CMK (cell line): ENCODE results near the gene COL21A1.

Experiments used
- DNase-seq: peaks from one replicate; pipeline ENCODE4 v3.0.0-alpha.2; 2010; ENCODE audit warnings: low read depth

The COL21A1 gene

DNA sequence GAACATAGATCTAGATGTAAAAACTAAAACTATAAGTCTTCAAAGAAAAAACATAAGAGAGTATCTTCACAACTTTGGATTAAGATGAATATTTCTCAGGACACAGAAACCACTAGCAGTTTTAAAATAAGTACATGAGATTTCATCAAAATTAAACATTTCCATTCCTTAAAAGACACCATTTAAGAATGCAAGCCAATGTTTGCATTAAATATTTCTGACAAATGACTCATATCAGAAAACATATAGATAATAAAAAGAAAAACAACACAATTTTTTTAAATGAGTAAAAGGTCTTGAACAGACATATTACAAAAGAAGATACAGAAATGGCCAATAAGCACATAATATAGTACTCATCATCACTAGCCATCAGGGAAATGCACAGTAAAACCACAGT is 59.7 kb downstream of the COL21A1 start:
- DNase-seq: no peak

DNA sequence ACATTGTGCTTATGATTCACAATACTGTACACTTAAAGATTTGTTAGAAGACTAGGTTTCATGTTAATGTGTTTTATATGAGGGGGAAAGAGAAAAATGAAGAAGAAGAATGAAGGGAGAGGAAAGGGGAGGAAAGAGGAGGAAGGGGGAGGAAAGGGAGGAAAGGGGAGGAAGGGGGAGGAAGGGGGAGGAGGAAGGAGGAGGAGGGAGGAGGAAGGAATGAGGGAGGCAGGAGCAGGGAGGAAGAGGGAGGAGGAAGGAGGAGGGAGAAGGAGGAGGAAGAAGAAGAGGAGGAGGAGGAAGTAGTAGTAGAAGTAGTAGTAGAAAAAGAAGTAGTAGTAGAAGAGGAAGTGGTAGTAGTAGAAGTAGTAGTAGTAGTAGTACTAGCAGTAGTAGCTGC is 70.6 kb downstream of the COL21A1 start:
- no peak for DNase-seq

DNA sequence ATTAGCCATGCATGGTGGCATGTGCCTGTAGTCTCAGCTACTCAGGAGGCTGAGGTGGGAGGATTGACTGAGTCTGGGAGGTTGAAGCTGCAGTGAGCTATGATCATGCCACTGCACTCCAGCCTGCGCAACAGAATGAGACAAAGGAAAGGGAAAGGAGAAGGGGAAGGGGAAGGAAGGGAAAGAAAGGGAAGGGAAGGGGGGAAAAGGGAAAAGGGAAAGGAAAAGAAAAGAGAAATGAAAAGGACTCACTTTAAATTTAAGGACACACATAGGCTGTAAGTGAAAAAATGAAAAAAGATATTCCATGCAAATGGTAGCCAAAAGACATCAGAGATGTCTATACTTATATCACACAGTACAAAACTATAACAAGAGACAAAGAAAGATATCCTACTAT is 74.2 kb downstream of the COL21A1 start:
- no peak for DNase-seq

DNA sequence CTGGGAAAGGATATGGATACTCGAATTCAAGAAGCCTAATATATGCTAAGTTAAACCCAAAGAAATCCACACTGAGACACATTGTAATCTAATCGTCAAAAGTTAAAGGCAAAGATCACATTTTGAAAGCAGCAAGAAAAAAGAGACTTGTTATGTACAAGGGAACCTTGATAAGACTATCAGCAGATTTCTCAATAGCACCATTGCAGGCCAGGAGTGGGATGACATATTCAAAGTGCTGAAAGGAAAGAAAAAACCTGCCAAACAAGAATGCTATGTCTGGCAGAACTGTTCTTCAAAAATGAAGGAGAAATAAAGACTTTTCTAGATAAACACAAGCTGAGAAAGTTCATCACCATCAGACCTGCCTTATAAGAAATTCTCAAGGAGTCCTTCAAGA is 75.2 kb downstream of the COL21A1 start:
- DNase-seq: no peak

DNA sequence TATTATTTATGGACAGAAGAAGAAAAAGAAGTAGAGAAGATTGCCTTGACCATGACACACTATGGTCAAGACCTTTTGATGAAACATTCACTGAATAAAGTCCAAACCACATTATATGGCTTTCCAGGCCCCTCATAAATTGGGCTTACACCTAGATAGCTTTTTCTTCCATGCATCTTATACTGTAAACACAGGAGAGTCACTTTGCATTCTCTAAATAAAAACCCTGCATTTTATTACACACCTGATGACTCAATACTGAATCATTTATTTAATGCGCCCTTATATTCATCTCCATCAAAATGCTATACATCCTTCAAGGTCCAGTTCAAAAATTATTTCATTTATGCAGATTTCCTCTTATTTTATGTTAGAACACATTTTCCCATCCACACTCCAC is 78.0 kb downstream of the COL21A1 start:
- no peak for DNase-seq

DNA sequence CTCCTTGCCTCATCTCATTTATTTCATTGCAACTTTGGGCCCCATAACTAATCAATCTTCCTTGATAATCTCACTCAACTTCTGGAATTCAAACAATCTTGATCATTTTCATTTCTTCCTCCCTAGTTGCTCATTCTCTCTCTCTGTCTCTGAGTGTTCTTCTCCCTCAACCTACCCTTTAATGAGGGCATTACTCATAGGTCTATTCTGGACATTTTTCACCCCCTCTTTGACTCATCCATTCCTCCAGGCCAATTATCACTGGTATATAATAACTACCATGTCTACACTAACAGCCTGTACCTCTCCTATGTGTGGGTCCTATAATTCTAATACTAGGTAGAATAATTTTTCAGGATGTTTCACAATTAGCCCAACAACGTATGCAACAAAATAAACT is 78.8 kb downstream of the COL21A1 start:
- no peak for DNase-seq

DNA sequence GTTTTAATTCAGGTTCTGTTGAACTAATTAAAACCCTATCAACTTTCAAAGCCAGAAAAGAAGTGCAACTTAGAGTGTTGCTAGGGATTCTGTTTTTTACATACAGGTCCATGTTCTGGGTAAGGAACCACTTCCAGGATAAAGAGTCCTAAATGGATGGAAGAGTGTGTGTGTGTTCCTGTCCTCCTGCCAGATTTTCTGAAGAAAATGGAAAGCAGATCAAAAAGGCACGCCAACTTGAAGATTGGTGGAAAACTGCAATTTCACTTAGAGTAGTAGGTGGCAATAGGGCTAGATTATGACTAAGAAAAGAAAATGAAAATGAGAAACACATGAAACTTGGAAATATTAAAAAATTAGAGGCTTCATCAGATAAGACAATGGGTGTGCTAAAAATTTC is 85.3 kb downstream of the COL21A1 start:
- DNase-seq: no peak

DNA sequence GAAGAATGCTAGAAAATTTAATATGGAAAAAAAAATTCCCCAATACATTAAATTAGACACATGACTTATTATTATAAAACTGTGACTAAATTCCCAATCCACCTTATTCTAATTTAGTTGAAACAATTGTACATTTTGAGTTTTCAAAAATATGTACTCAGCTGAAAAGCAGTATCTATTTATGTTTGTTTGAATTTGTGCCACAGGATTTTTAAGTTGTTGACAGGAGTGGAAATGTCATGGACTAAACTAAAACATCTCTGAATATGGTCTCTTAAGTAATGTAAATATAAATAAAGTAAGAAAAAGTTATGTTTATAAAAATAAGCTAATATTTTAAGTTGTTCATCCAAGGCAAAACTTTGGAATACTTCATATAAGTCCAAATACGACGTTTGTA is 86.9 kb downstream of the COL21A1 start:
- no peak for DNase-seq

DNA sequence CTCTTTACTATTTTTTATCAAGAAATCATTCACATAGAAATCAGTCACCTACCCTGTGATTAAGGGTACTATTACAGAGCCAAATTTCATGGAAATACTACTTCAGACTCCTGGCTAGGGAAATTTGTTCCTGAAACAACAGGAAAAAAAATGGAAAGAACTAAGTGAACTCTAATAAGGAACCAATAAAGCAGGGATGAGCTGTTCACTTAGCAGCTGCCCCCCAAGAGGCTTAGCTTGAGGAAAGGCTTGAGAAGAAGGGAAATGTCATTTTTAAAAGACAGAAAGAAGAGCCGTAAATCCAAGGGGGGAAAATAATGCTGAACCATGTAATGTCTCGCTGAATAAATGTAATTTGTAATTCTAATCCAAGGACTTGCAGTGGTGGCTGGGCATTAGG is 88.8 kb downstream of the COL21A1 start:
- no peak for DNase-seq

DNA sequence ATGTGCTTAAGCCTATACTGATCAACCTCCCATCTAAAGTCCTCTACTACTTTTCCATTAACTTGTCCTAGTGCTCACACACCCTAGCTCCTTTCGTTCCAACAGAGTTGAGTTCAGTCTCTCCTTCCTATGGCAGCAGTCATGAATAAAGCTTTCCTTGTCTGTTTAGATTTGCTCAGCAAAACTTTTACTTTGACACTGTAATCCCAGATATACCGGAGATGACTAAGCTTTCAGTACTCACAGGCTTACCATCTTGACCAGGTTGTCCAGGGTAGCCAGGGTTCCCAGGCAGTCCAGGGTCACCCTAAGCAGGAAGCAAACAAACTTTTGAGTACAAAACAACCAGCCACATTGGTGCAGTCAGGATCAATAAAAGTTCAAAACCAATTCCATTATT is 90.7 kb downstream of the COL21A1 start:
- no peak for DNase-seq

DNA sequence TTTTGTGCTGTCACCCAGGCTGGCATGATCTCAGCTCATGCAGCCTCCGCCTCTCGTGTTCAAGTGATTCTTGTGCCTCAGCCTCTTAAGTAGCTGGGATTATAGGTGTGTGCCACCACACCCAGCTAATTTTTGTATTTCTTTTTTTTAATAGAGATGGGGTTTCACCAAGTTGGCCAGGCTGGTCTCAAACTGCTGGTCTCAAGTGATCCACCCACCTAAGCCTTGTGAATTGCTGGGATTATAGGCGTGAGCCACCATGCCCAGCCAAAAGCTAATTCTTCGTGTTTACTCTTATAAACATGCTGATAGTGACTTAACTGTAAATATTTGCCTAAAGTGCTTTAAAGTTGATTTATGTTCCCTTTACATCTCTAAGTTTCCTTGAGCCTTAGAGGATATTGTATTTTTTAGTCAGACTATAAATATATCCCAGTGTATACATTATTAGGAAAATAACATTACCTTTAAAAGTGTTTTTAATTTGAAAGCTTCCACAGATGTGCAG is 91.7 kb downstream of the COL21A1 start:
- no peak for DNase-seq

DNA sequence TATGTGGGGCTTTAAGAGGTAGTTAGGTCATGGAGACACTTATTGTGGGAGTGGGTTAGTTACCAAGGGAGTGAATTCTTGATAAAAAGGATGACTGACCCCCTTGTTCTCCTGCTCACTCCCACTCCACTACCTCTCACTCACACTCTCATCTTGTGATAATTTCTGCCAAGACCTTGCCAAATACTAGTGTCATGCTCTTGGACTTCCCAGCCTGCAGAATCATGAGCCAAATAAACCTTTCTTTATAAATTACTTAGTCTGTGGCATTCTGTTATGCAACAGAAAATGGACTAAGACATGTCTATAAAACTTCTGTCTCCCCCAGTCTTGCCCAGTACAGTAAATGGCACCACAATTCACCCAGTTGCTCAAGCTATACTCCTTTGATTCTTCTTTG is 93.3 kb downstream of the COL21A1 start:
- no peak for DNase-seq

DNA sequence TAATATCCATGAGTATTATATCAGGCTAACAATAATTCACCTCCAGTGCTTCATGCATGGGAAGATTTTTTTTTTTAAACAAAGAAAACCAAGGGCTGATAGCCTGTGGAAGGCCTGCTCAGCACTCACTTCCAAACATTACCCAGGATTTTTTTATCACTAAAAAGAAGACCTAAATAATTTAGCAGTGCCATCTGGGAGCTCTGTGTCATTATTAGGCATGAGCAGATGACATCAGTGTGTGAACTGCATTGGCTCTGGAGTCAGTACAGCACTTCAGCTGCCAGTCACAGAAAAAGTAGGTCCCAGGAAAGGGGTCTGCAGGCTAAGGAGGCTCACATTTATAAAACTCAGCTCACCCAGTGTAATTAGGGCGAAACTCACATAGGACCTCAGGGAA is 94.8 kb downstream of the COL21A1 start:
- DNase-seq: no peak

DNA sequence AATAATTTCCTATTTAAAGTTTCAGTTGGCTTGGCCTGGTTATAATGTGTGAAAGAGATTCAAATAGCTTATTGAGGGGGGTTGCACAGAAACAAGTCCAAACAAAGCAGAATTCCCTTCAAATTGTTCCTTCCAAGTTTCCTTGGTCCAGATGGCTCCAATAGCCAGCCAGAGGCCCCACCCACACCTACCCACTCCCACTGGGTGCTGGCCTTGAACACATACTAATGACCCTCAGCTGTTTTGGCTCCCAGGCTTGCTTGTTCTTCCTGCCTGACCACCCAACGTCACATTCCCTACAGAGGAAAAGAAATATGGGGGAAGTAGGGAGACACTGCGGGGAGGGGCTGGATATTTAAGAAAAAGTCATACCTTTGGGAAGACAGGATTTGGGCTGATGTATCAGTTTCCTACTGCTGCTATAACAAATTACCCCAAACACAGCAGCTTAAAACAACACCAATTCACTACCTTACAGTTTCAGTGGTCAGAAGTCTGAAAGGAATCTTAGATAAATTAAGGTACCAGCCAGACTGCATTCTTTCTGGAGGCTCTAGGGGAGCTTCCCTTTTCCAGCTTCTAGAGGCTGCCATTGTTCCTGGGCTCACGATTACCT is 95.7 kb downstream of the COL21A1 start:
- DNase-seq: no peak

DNA sequence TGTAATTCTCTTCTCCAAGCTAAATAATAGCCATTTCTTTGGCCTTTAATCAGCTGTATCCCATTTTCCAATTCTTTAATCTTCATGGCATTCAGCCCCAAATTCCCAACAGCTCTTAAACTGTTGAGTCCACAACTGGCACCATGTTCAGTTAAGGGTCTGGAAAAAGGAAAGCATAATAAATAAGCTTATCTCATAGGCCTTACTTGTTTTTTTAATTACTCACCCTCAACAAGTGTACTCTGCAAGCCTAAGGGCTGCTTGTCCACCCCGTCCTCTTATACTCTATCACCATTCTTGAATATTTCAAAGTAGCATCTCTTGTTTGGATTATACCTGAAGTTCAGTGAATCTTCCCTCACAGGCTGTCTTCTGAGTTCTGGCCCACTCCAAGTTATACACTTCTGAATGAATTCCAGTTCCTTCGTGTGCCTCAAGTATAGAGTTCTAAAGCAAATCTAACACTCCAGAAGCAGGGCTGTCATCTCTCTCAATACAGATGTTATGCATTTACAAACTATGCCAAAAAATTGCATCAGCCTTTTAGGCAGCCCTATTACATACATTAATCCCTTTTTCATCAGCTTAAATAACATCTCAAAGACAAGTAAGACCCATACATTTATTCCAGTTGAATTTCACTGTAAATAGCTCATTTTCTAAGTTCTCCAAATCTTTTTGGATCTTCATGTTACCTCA is 98.7 kb downstream of the COL21A1 start:
- no peak for DNase-seq

DNA sequence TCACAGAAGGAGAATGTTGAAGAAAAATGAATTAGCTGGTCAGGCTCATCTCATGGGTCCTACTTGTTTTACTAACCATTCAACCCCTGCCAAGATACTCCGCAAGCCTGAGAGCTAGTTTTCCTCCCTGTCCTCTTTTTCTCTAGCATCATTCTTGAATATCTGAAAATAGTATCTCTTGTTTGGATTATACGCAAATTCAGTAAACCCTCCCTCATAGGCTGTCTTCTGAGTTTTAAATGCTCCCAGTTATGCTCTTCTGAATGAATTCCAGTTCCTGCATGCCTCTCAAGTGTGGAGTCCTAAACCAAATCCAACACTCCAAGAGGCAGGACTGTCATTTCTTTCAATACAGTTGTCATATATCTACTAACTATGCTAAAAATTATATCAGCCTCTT is 99.6 kb downstream of the COL21A1 start:
- no peak for DNase-seq

DNA sequence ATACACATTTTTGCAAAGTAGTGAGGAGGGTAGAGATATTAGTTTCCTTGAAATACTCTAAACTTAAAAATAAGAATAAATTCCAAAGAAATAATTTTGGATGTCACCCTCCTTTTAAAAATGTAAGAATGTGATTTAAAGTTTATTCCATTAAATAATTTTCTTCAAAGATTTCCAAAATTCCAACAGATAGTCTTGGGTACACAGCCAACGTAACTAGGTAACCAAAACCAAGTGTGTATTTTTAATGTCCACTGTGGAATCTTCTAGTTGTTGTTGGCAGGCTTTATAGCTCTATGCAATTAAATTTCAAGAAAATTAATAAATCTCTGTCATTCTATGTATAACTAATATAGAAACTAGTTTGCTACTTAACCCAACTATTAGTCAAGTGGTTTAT is 101.3 kb downstream of the COL21A1 start:
- no peak for DNase-seq

DNA sequence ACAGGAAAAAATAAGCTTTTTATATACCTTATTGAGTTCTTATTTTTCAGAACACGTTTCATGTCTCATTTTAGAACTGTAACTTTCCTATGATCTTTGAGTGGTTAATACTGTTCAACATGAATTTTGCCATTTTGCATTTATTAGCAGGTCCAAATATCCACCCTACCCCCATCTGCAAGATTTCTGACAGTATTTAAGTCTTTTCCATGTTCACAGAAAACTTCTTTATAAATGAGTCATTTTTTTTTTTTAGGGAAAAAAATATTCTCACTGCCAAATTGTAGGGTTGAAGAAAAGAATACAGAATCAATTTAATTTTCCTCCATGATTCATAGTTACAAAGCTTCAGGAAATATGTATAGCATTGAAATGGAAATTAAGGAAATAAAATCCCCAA is 101.8 kb downstream of the COL21A1 start:
- DNase-seq: no peak

DNA sequence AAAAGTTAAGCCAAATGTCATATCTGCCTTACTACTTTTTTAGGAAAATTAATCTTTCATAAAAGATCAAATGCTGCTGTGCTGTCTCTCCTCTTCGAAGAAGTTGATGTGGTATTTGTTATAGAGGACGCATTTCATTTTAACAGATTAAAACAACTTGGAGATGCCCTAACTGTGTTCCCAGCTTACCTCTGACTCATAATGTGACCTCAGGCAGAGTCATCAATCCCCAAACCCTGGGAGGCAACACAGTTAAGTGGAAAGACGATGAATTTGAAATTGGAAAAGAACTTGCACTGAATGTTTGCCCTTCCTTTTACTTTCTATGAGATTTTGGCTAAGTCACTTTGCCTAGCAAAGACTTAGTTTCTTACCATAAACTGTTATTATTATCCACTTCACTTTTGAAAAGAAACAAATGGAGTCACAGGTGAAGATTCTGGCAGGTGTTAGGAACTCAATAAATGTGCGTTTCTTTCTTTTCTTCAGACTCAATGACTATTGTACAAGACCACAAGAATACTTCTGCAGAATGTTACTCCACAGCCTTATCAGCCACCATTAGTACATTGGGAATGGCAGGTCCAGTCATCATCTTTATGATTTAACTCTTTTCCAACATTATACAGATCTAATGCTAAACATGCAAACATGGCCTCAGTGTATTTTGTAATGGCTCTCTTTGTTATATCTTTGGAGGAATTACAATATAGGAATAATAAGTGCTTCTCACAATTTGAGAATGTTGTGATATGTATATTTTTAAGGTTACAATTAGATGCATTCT is 102.6 kb downstream of the COL21A1 start:
- no peak for DNase-seq

DNA sequence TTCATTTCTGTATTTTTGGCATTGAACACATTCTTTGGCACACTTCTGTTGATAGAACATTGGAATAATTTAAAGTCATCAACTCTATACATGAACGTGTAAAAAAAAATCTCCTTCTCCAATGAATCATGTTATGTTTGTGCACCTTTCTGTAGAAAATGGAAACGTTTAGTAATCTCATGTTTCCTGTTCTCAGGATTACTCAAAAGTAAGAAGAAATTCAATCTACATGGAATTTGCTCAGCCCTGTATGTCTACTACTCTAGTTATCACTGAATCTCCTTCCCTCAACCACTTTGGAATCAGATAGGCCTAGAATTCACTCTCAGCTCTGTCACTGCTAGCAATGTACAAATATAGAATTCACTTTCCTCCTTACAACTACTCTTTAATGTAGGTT is 103.6 kb downstream of the COL21A1 start:
- no peak for DNase-seq

DNA sequence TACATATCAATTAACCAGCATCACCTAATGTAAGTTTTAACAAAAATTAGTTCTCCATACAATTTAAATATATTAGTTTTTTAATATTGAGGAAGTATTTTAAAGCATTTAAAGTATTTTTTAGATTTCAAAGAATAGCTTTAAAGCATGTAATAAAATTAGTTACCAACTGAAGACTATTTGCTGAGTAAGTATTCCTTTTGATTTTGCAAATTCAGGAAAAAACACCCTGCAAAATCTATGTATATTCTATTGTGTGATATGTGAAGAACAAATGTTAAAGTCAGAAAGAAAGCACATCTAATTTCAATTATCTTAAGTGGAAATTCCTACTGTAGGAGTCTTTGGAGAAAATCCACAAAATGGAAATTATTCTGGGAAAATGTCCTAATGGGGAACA is 107.3 kb downstream of the COL21A1 start:
- no peak for DNase-seq

DNA sequence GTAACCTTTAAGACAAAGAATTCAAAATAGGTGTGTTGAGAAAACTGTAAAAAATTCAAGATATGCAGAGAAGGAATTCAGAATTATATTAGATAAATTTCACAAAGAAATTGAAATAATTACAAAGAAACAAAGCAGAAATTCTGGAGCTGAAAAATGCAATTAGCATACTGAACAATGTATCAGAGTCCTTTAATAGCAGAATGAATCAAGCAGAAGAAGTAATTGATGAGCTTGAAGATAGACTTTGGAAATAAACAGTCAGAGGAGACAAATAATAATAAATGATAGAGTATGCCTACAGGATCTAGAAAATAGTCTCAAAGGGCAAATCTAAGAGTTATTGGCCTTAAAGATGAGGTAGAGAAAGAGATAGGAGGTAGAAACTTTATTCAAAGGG is 131.7 kb downstream of the COL21A1 start:
- DNase-seq: no peak

DNA sequence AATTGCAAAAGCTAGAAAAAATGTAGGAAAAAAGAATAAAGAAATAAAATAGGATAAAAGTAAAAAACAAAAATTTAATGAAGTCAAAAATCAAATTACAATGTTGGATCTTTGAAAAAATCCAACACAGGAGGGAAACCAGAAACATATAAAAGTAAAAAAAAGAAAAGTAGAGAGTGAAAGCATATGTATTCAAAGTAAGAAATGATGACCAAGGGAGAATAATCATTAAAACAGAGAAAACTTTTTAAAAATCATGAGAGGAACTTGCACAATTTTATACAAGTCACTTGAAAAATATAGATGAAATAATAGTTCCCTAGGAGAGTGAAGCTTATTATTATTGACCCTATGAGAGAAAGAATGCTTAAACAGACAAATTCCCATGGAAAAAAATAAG is 138.2 kb downstream of the COL21A1 start:
- DNase-seq: no peak
